ENCODE results near the gene MYPN.
"Not testable (repeated sequence)": the region's sequence is repeated elsewhere in the genome, so short reads cannot be mapped to it uniquely, and the experiment has no call there.

Gene MYPN

GRCh38 chr10:68237173-68237572, 127.9 kb downstream of the MYPN start:
- no peak overlapping the region for H3K27ac ChIP-seq
- no peaks in the 10 kb centered on the region for H3K27me3 ChIP-seq (ENCODE audit: insufficient read depth, low read depth, severe bottlenecking)
- H3K36me3 ChIP-seq, result no peaks in the 10 kb centered on the region
- TF ChIP-seq CTCF (IDR thresholded peaks at IDR 0.05; ENCODE audit: low read depth, low read length), result no peak
- H3K4me3 ChIP-seq (ENCODE audit: low read depth, low read length), result no peak overlapping the region
- DNase-seq, result no peak
- no peaks in the 10 kb centered on the region for H3K9me3 ChIP-seq (ENCODE audit: severe bottlenecking)

- DNase-seq, result no peak
- no peaks in the 10 kb centered on the region for H3K27me3 ChIP-seq (ENCODE audit: insufficient read depth, low read depth, severe bottlenecking)
- no peak overlapping the region for H3K4me3 ChIP-seq (ENCODE audit: low read depth, low read length)
- no peak overlapping the region for H3K27ac ChIP-seq
- no peaks in the 10 kb centered on the region for H3K36me3 ChIP-seq
- no peak for TF ChIP-seq CTCF (IDR thresholded peaks at IDR 0.05; ENCODE audit: low read depth, low read length)
- no peaks in the 10 kb centered on the region for H3K9me3 ChIP-seq (ENCODE audit: severe bottlenecking)
Measured at GRCh38 chr10:68238371-68238770, 129.1 kb downstream of the MYPN start.

- no peak overlapping the region for H3K27ac ChIP-seq
Measured at GRCh38 chr10:68239069-68239468, 129.8 kb downstream of the MYPN start.

GRCh38 chr10:68239596-68240150, 130.4 kb downstream of the MYPN start:
- DNase-seq, result no peak
- TF ChIP-seq CTCF (IDR thresholded peaks at IDR 0.05; ENCODE audit: low read depth, low read length), result no peak
- Histone ChIP-seq H3K27ac (no peak overlapping the region), H3K9me3 (ENCODE audit: severe bottlenecking) (no peaks in the 10 kb centered on the region), H3K27me3 (ENCODE audit: insufficient read depth, low read depth, severe bottlenecking) (no peaks in the 10 kb centered on the region), H3K36me3 (no peaks in the 10 kb centered on the region), H3K4me3 (ENCODE audit: low read depth, low read length) (no peak overlapping the region)

More at GRCh38 chr10:68239069-68239468, 129.8 kb downstream of the MYPN start:
- no peak for DNase-seq
- Histone ChIP-seq H3K9me3 (ENCODE audit: severe bottlenecking) (no peaks in the 10 kb centered on the region), H3K27me3 (ENCODE audit: insufficient read depth, low read depth, severe bottlenecking) (no peaks in the 10 kb centered on the region), H3K4me3 (ENCODE audit: low read depth, low read length) (no peak overlapping the region), H3K36me3 (no peaks in the 10 kb centered on the region)
- TF ChIP-seq CTCF (IDR thresholded peaks at IDR 0.05; ENCODE audit: low read depth, low read length), result no peak

GRCh38 chr10:68242051-68242450, 132.8 kb downstream of the MYPN start:
- no peak for TF ChIP-seq CTCF (IDR thresholded peaks at IDR 0.05; ENCODE audit: low read depth, low read length)
- H3K27ac ChIP-seq, result no peak overlapping the region

GRCh38 chr10:68246397-68246796, 137.1 kb downstream of the MYPN start:
- H3K27ac ChIP-seq; H3K4me3 ChIP-seq (ENCODE audit: low read depth, low read length); H3K27me3 ChIP-seq (ENCODE audit: insufficient read depth, low read depth, severe bottlenecking); H3K36me3 ChIP-seq; H3K9me3 ChIP-seq (ENCODE audit: severe bottlenecking); DNase-seq: not testable (repeated sequence)

More at GRCh38 chr10:68242051-68242450, 132.8 kb downstream of the MYPN start:
- H3K36me3 ChIP-seq, result no peaks in the 10 kb centered on the region
- no peaks in the 10 kb centered on the region for H3K27me3 ChIP-seq (ENCODE audit: insufficient read depth, low read depth, severe bottlenecking)
- no peak overlapping the region for H3K4me3 ChIP-seq (ENCODE audit: low read depth, low read length)
- DNase-seq, result no peak
- no peaks in the 10 kb centered on the region for H3K9me3 ChIP-seq (ENCODE audit: severe bottlenecking)
